Frontal cortex (tissue), 4 donors: ENCODE results near the gene PPARGC1A. TPM values are rescaled to one million over a fixed set of nuclear protein-coding genes. Genes with fewer than 3 reads are reported as not detected.

Experiments
- DNase-seq, 2 donors: peaks; one replicate each; pipeline ENCODE4 v3.0.0; 2012; ENCODE audit warnings: low spot score in 2 of 2
- FAIRE-seq: peaks from 2 replicates; lab custom pipeline; 2012; peaks lifted over from hg19 to GRCh38; lab: Jason Lieb, UNC
- total RNA-seq: library from RNA; depleted of rRNA; stranded (reverse); fragments of >200 nt; gene quantifications from one replicate; pipeline ENCODE4 v1.2.3, GENCODE V29; 2014
- donor health status: control.
- donor health status: control.
- donor health status: control.

Gene PPARGC1A
- total RNA-seq, result 4.5 TPM

- DNase-seq (peak in 1 of 2 donors; percentile 24), FAIRE-seq (no peak)
These were observed at the start of gene PPARGC1A for GRCh38 chr4:23889814-23890341. Gene PPARGC1A (minus strand): TSS chr4:23890047. CDS start chr4:23889957, 90 bp downstream.

GRCh38 chr4:23938796-23939195, 48.9 kb upstream of the PPARGC1A start:
- FAIRE-seq, result no peak
- no peak for DNase-seq

- FAIRE-seq, result no peak
These were observed 47.3 kb upstream of the PPARGC1A start for GRCh38 chr4:23937173-23937572.

GRCh38 chr4:23934915-23935314, 45.1 kb upstream of the PPARGC1A start:
- DNase-seq (no peak), FAIRE-seq (no peak)

More at GRCh38 chr4:23937173-23937572, 47.3 kb upstream of the PPARGC1A start:
- no peak for DNase-seq

- FAIRE-seq, result no peak
- DNase-seq, result no peak
These were observed 44.4 kb upstream of the PPARGC1A start for GRCh38 chr4:23934223-23934622.

- DNase-seq (no peak), FAIRE-seq (no peak)
These were observed 43.1 kb upstream of the PPARGC1A start for GRCh38 chr4:23932901-23933308.

GRCh38 chr4:23932186-23932585, 42.3 kb upstream of the PPARGC1A start:
- DNase-seq (no peak), FAIRE-seq (no peak)

GRCh38 chr4:23931489-23931830, 41.6 kb upstream of the PPARGC1A start:
- FAIRE-seq (no peak), DNase-seq (no peak)

- no peak for FAIRE-seq
These were observed 41.1 kb upstream of the PPARGC1A start for GRCh38 chr4:23930750-23931488.

GRCh38 chr4:23929248-23929647, 39.4 kb upstream of the PPARGC1A start:
- FAIRE-seq, result no peak
- no peak for DNase-seq

More at GRCh38 chr4:23930750-23931488, 41.1 kb upstream of the PPARGC1A start:
- DNase-seq, result no peak

- no peak for FAIRE-seq
- no peak for DNase-seq
These were observed 34.7 kb upstream of the PPARGC1A start for GRCh38 chr4:23924556-23924955.

GRCh38 chr4:23923840-23924239, 34.0 kb upstream of the PPARGC1A start:
- FAIRE-seq, result no peak
- no peak for DNase-seq

GRCh38 chr4:23923141-23923540, 33.3 kb upstream of the PPARGC1A start:
- FAIRE-seq, result no peak
- DNase-seq, result no peak

- FAIRE-seq, result no peak
- no peak for DNase-seq
These were observed 32.8 kb upstream of the PPARGC1A start for GRCh38 chr4:23922541-23923111.

- FAIRE-seq (no peak), DNase-seq (no peak)
These were observed 32.2 kb upstream of the PPARGC1A start for GRCh38 chr4:23922013-23922412.

- DNase-seq (no peak), FAIRE-seq (no peak)
These were observed 31.6 kb upstream of the PPARGC1A start for GRCh38 chr4:23921447-23921845.

GRCh38 chr4:23920716-23921446, 31.0 kb upstream of the PPARGC1A start:
- FAIRE-seq, result no peak

GRCh38 chr4:23920296-23920695, 30.4 kb upstream of the PPARGC1A start:
- no peak for FAIRE-seq
- DNase-seq, result no peak

More at GRCh38 chr4:23920716-23921446, 31.0 kb upstream of the PPARGC1A start:
- no peak for DNase-seq

- FAIRE-seq (no peak), DNase-seq (no peak)
These were observed 26.4 kb upstream of the PPARGC1A start for GRCh38 chr4:23916282-23916681.

- DNase-seq (no peak), FAIRE-seq (no peak)
These were observed 25.7 kb upstream of the PPARGC1A start for GRCh38 chr4:23915459-23916132.
